Trophoblast cell (in vitro differentiated cells and primary cell): Measurements from ENCODE around the gene GGA3.

Source experiments
- DNase-seq, 2 donors: peaks; one replicate each; pipeline ENCODE4 v3.0.0-alpha.2; 2016
- H2AFZ ChIP-seq: 2 replicates; pipeline ENCODE4 v1.6.1; 2013; ENCODE audit warnings: low read length, moderate library complexity, mild to moderate bottlenecking; ENCODE audit not compliant: insufficient read depth, poor library complexity
- H2AK5ac ChIP-seq: 2 replicates; pipeline ENCODE4 v1.6.1; 2013; ENCODE audit warnings: mild to moderate bottlenecking, low read length
- H2BK120ac ChIP-seq: 2 replicates; pipeline ENCODE4 v1.6.1; 2013; ENCODE audit warnings: low read length, mild to moderate bottlenecking, moderate library complexity; ENCODE audit not compliant: insufficient read depth, poor library complexity
- H2BK12ac ChIP-seq: 2 replicates; pipeline ENCODE4 v1.6.1; 2013; ENCODE audit warnings: mild to moderate bottlenecking, low read length, moderate library complexity
- H2BK5ac ChIP-seq: 2 replicates; pipeline ENCODE4 v1.6.1; 2013; ENCODE audit warnings: low read length, low read depth, moderate library complexity, mild to moderate bottlenecking; ENCODE audit not compliant: poor library complexity
- H3K14ac ChIP-seq: 2 replicates; pipeline ENCODE4 v1.6.1; 2013; ENCODE audit warnings: mild to moderate bottlenecking, low read length
- H3K18ac ChIP-seq: 2 replicates; pipeline ENCODE4 v1.6.1; 2013; ENCODE audit warnings: mild to moderate bottlenecking, low read length
- H3K23ac ChIP-seq: 2 replicates; pipeline ENCODE4 v1.6.1; 2013; ENCODE audit warnings: low read length
- H3K27ac ChIP-seq: 2 replicates; pipeline ENCODE4 v1.5.1; 2013; ENCODE audit warnings: low read depth, mild to moderate bottlenecking, inconsistent platforms, low read length, moderate library complexity
- H3K27me3 ChIP-seq: 2 replicates; pipeline ENCODE4 v1.6.1; 2013; ENCODE audit warnings: inconsistent platforms, mild to moderate bottlenecking, low read length, moderate library complexity; ENCODE audit not compliant: insufficient read depth
- H3K36me3 ChIP-seq, 2 experiments: 1 replicate in 1 of 2; 2 replicates in 1 of 2; pipeline ENCODE4 v1.6.1; 2013; ENCODE audit warnings: low read length in 2 of 2, mild to moderate bottlenecking in 2 of 2, moderate library complexity in 1 of 2; ENCODE audit not compliant: insufficient read depth in 2 of 2, control insufficient read depth in 1 of 2
- H3K4ac ChIP-seq: 2 replicates; pipeline ENCODE4 v1.6.1; 2013; ENCODE audit warnings: low read depth, mild to moderate bottlenecking, low read length, moderate library complexity
- H3K4me1 ChIP-seq, 2 experiments: 1 replicate in 1 of 2; 2 replicates in 1 of 2; pipeline ENCODE4 v1.6.1; 2013; ENCODE audit warnings: low read length in 2 of 2, mild to moderate bottlenecking in 2 of 2, moderate library complexity in 1 of 2; ENCODE audit not compliant: insufficient read depth in 2 of 2, control insufficient read depth in 1 of 2
- H3K4me2 ChIP-seq: 2 replicates; pipeline ENCODE4 v1.6.1; 2013; ENCODE audit warnings: inconsistent platforms, mild to moderate bottlenecking, low read length, moderate library complexity
- H3K4me3 ChIP-seq: 2 replicates; pipeline ENCODE4 v1.5.1; 2013; ENCODE audit warnings: mild to moderate bottlenecking, low read depth, low read length, inconsistent platforms
- H3K79me1 ChIP-seq: one replicate; pipeline ENCODE4 v1.6.1; 2013; ENCODE audit warnings: low read length
- H3K79me2 ChIP-seq: 2 replicates; pipeline ENCODE4 v1.6.1; 2013; ENCODE audit warnings: low read length, mild to moderate bottlenecking; ENCODE audit not compliant: control insufficient read depth, insufficient read depth, poor library complexity
- H3K9ac ChIP-seq: 2 replicates; pipeline ENCODE4 v1.6.1; 2013; ENCODE audit warnings: mild to moderate bottlenecking, low read length
- H3K9me3 ChIP-seq: 2 replicates; pipeline ENCODE4 v1.6.1; 2013; ENCODE audit warnings: low read depth, mild to moderate bottlenecking, control low read depth, inconsistent platforms, low read length; ENCODE audit not compliant: insufficient read depth
- H4K12ac ChIP-seq: 2 replicates; pipeline ENCODE4 v1.6.1; 2013; ENCODE audit warnings: low read depth, mild to moderate bottlenecking, low read length, moderate library complexity
- H4K8ac ChIP-seq: 2 replicates; pipeline ENCODE4 v1.6.1; 2013; ENCODE audit warnings: low read depth, mild to moderate bottlenecking, low read length, moderate library complexity
- H4K91ac ChIP-seq: one replicate; pipeline ENCODE4 v1.6.1; 2013; ENCODE audit warnings: low read depth, mild to moderate bottlenecking, low read length, moderate library complexity
- WGBS: extraction: QIAGEN DNeasy Blood & Tissue Kit; methylation state at CpG from one replicate; pipeline ENCODE4 v1.1.7; 2013; ENCODE audit warnings: missing lambda C conversion rate; ENCODE audit not compliant: insufficient read length, insufficient coverage; ENCODE audit errors: extremely low coverage; 5-methylcytosine and 5-hydroxymethylcytosine counted together

The GGA3 gene

DNA sequence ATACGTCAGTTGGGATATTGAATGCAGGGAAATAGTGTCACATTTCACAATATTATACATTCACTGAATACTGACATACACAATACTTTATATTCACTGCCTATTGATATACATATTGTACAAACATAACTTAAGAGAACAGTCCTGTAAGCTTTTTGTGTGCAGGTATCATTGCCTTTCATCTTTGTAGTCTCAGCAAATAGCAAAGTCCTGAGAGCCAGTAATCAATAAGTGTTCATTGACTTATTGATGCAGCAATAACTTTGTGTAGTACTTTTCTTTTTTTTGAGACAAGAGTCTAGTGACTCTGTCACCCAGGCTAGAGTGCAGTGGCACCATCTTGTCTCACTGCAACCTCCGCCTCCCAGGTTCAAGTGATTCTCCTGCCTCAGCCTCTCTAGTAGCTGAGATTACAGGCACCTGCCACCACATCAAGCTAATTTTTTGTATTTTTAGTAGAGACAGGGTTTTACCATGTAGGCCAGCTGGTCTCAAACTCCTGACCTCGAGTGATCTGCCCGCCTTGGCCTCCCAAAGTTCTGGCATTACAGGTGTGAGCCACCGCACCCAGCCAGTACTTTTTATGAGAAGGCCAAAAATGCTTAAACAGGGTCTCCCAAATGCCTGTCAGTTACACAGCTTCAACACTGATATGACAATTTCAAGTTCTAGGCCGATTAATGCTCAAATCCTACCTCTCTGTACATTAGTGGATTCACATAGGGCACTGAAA lies 61.4 kb downstream of the GGA3 start:
- Histone ChIP-seq H3K4ac (no peak overlapping the region), H3K4me1 (no peaks in the 10 kb centered on the region), H4K8ac (no peak overlapping the region), H3K14ac (no peak overlapping the region), H4K91ac (no peak overlapping the region), H3K18ac (no peak overlapping the region), H3K79me2 (no peaks in the 10 kb centered on the region), H3K9me3 (no peaks in the 10 kb centered on the region), H2BK120ac (no peak overlapping the region), H2AK5ac (no peak overlapping the region), H3K23ac (no peak overlapping the region), H2BK5ac (no peak overlapping the region), H3K27ac (no peak overlapping the region), H4K12ac (no peak overlapping the region), H2BK12ac (no peak overlapping the region), H3K79me1 (peaks cover 1% of the 10 kb centered on the region), H3K4me2 (no peak overlapping the region), H3K9ac (no peak overlapping the region), H3K4me3 (no peak overlapping the region), H2AFZ (no peak overlapping the region), H3K36me3 (no peaks in the 10 kb centered on the region), H3K27me3 (no peaks in the 10 kb centered on the region)
- no peak for DNase-seq
- WGBS = no CpG with 5 or more reads among the region's 6 CpGs

DNA sequence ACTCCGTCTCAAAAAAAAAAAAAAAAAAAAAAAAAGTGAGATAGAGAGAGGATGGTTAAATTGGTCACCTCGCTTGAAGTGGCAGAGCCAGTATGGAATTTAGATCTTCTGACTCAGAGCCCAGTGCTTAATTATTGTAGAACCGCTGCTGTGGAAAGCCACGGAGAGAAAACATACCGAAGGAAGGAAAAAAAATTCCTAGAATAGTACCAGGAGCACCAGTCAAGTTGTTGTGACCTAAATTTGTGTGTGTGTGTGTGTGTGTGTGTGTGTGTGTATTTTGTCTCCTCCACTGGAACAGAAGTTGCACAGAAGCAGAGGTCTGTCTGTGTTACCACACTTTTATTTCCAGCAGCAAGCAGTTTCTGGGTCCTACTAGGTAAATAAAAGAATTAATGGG lies 66.5 kb downstream of the GGA3 start:
- Histone ChIP-seq H3K4me3 (no peak overlapping the region), H3K79me1 (no peaks in the 10 kb centered on the region), H3K14ac (no peak overlapping the region), H3K4ac (no peak overlapping the region), H3K27me3 (no peaks in the 10 kb centered on the region), H3K36me3 (no peaks in the 10 kb centered on the region), H3K18ac (no peak overlapping the region), H2BK5ac (no peak overlapping the region), H2BK120ac (no peak overlapping the region), H2BK12ac (no peak overlapping the region), H2AK5ac (no peak overlapping the region), H3K23ac (no peak overlapping the region), H3K4me2 (no peak overlapping the region), H4K91ac (no peak overlapping the region), H4K8ac (no peak overlapping the region), H4K12ac (no peak overlapping the region), H3K9me3 (no peaks in the 10 kb centered on the region), H3K79me2 (no peaks in the 10 kb centered on the region), H3K27ac (no peak overlapping the region), H3K4me1 (no peaks in the 10 kb centered on the region), H2AFZ (no peak overlapping the region), H3K9ac (no peak overlapping the region)
- DNase-seq = peak; percentile 77 to 93
- WGBS = no CpG with 5 or more reads among the region's 5 CpGs

DNA sequence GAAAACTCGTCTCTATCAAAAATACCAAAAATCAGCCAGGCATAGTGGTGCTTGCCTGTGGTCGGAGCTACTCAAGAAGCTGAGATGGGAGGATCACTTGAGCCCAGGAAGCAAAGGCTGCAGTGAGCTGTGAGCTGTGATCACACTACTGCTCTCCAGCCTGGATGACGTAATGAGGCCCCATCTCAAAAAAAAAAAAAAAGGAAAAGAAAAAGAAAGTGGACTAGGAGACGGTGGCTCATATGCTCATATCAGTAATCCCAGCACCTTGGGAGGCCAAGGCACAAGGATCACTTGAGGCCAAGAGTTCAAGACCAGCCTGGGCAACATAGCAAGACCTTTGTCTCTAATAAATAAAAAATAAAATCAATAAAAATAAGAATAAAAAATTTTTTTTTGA lies 69.8 kb downstream of the GGA3 start:
- Histone ChIP-seq H2AFZ (no peak overlapping the region), H4K12ac (no peak overlapping the region), H3K9me3 (no peaks in the 10 kb centered on the region), H3K14ac (no peak overlapping the region), H2BK12ac (no peak overlapping the region), H3K27ac (no peak overlapping the region), H2AK5ac (no peak overlapping the region), H2BK5ac (no peak overlapping the region), H3K36me3 (no peaks in the 10 kb centered on the region), H3K9ac (no peak overlapping the region), H3K4me1 (no peaks in the 10 kb centered on the region), H3K79me2 (no peaks in the 10 kb centered on the region), H4K91ac (no peak overlapping the region), H3K4me2 (no peak overlapping the region), H2BK120ac (no peak overlapping the region), H3K79me1 (no peaks in the 10 kb centered on the region), H3K4me3 (no peak overlapping the region), H3K18ac (no peak overlapping the region), H3K4ac (no peak overlapping the region), H3K23ac (peak overlapping the region; percentile 15), H4K8ac (no peak overlapping the region), H3K27me3 (no peaks in the 10 kb centered on the region)
- DNase-seq = no peak
- WGBS = no CpG with 5 or more reads among the region's 4 CpGs

DNA sequence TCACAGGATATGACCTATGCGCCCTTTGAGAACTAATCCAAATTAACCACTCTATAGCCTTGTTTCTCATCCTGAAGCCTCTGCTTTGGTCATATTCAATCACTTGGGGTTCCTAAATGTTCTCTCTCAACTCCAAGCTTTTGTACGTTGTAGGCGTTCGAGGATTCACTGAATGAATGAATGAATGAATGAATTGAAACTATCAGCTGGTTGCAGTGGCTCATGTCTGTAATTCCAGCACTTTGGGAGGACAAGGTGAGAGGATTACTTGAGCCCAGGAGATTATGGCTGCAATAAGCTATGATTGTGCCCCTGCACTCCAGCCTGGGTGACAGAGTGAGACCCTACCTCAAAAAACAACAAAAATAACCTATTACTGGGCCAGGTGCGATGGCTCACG lies 72.8 kb downstream of the GGA3 start:
- H3K4ac ChIP-seq = no peak overlapping the region
- no CpG with 5 or more reads among the region's 6 CpGs for WGBS
- H3K4me1 ChIP-seq = no peaks in the 10 kb centered on the region
- DNase-seq = no peak
- no peak overlapping the region for H3K27ac ChIP-seq
- no peak overlapping the region for H4K8ac ChIP-seq
- no peak overlapping the region for H2AK5ac ChIP-seq
- no peak overlapping the region for H4K91ac ChIP-seq
- no peak overlapping the region for H3K9ac ChIP-seq
- H3K9me3 ChIP-seq = no peaks in the 10 kb centered on the region
- H4K12ac ChIP-seq = no peak overlapping the region
- H2BK12ac ChIP-seq = no peak overlapping the region
- H3K4me2 ChIP-seq = no peak overlapping the region
- no peak overlapping the region for H2AFZ ChIP-seq
- no peaks in the 10 kb centered on the region for H3K27me3 ChIP-seq
- H3K23ac ChIP-seq = no peak overlapping the region
- H2BK120ac ChIP-seq = no peak overlapping the region
- H3K79me2 ChIP-seq = no peaks in the 10 kb centered on the region
- H3K36me3 ChIP-seq = no peaks in the 10 kb centered on the region
- H3K79me1 ChIP-seq = no peaks in the 10 kb centered on the region
- H3K18ac ChIP-seq = no peak overlapping the region
- no peak overlapping the region for H3K4me3 ChIP-seq
- no peak overlapping the region for H3K14ac ChIP-seq
- no peak overlapping the region for H2BK5ac ChIP-seq
